Motor neuron (in vitro differentiated cells): Measurements from ENCODE around the gene GRIK1. TPM values are rescaled to one million over a fixed set of nuclear protein-coding genes. Genes with fewer than 3 reads are reported as not detected.
A peak's percentile ranks its signal among the peaks of the same experiment; 100 is the strongest.
"Not testable (repeated sequence)": the region's sequence is repeated elsewhere in the genome, so short reads cannot be mapped to it uniquely, and the experiment has no call there.

Source experiments
- ATAC-seq, 8 experiments: fragments of 200-7000 bp; cut with Tn5 transposase; replicated peaks in 6 of 8; 2 replicates each; pipeline ENCODE4 v1.8.0; 2021; ENCODE audit warnings: mild to moderate bottlenecking in 8 of 8, moderate library complexity in 8 of 8
- H3K27ac ChIP-seq, 2 donors: fragments of 250-450 bp; sonication (Bioruptor Pico); 2 replicates each; pipeline ENCODE4 v1.9.0; 2021; ENCODE audit warnings: antibody characterized with exemption in 2 of 2, mild to moderate bottlenecking in 2 of 2, moderate library complexity in 1 of 2
- H3K4me1 ChIP-seq, 2 donors: fragments of 250-450 bp; sonication (Bioruptor Pico); replicated peaks in 1 of 2; 2 replicates each; pipeline ENCODE4 v1.6.1; 2021; ENCODE audit warnings: antibody characterized with exemption in 2 of 2, mild to moderate bottlenecking in 2 of 2, moderate library complexity in 1 of 2
- H3K4me3 ChIP-seq, 5 donors: fragments of 250-450 bp; sonication (Bioruptor Pico); 2 replicates each; pipeline ENCODE4 v1.9.0; 2021; ENCODE audit warnings: antibody characterized with exemption in 5 of 5, mild to moderate bottlenecking in 5 of 5, moderate library complexity in 4 of 5
- WGBS, 10 experiments: fragments of 450-650 bp; shearing (Covaris generic); methylation state at CpG; one replicate each; pipeline ENCODE4 v1.0.0; 2022; 5-methylcytosine and 5-hydroxymethylcytosine counted together
- in situ Hi-C, 9 experiments: fragments of 400-800 bp; cut with MboI; loops; one replicate each; pipeline ENCODE4 v1.15.0; 2021; ENCODE audit warnings: low sequenced_read_pairs in 9 of 9, low pct_unique_long_range_greater_than_20kb in 2 of 9; ENCODE audit not compliant: unreplicated experiment in 9 of 9
- total RNA-seq, 8 experiments: library from RNA; unstranded; fragments of 300-600 nt; gene quantifications; 2 replicates each; pipeline versions ENCODE4 v1.2.3 to v1.2.4, GENCODE V29; 2022

The GRIK1 gene
- total RNA-seq, 8 experiments from 2014 or later, result 0.15 to 8.7 (median 3.9) TPM

- no peaks in the 10 kb centered on the region for H3K4me1 ChIP-seq
- WGBS, 10 experiments, result 80 to 100% (median 91%) methylated on average over 1 to 3 of the region's 3 CpGs; no CpG with 5 or more reads in 4 of the 10 experiments
Observed at GRCh38 chr21:29606613-29607012, 333.2 kb downstream of the GRIK1 start.

GRCh38 chr21:29605219-29605618 is 334.6 kb downstream of the GRIK1 start:
- not testable (repeated sequence) for H3K4me1 ChIP-seq, H3K4me3 ChIP-seq, H3K27ac ChIP-seq, ATAC-seq
- in situ Hi-C loops, result loop anchor here in 1 of 9 experiments (25.0 kb wide), 1 partner anchor 93 kb away; no protein-coding TSS in a partner anchor
- WGBS, 10 experiments, result 17 to 100% (median 72%) methylated on average over 1 to 3 of the region's 3 CpGs; no CpG with 5 or more reads in 2 of the 10 experiments

More at GRCh38 chr21:29606613-29607012, 333.2 kb downstream of the GRIK1 start:
- Histone ChIP-seq H3K4me3 (no peak overlapping the region), H3K27ac (no peak overlapping the region)
- in situ Hi-C loops, result loop anchor here in 1 of 9 experiments (25.0 kb wide), 1 partner anchor 94 kb away; no protein-coding TSS in a partner anchor
- ATAC-seq, result no peak

- no peak overlapping the region for H3K27ac ChIP-seq
- no peak for ATAC-seq
- H3K4me3 ChIP-seq, result no peak overlapping the region
- in situ Hi-C loops, result loop anchor here in 1 of 9 experiments (25.0 kb wide), 1 partner anchor 92 kb away; no protein-coding TSS in a partner anchor
- WGBS, 10 experiments, result 38 to 76% (median 58%) methylated on average over 2 to 4 of the region's 4 CpGs; no CpG with 5 or more reads in 1 of the 10 experiments
- no peaks in the 10 kb centered on the region for H3K4me1 ChIP-seq
Observed at GRCh38 chr21:29604076-29604475, 335.7 kb downstream of the GRIK1 start.

GRCh38 chr21:29601047-29601446 is 338.7 kb downstream of the GRIK1 start:
- Histone ChIP-seq H3K4me1 (no peaks in the 10 kb centered on the region), H3K4me3 (no peak overlapping the region), H3K27ac (no peak overlapping the region)
- 46 to 100% (median 89%) methylated on average over 1 to 4 of the region's 4 CpGs; no CpG with 5 or more reads in 1 of the 10 experiments for WGBS, 10 experiments
- in situ Hi-C loops, result loop anchor here in 1 of 9 experiments (25.0 kb wide), 1 partner anchor 89 kb away; no protein-coding TSS in a partner anchor
- ATAC-seq, result no peak

GRCh38 chr21:29586696-29587095 is 353.1 kb downstream of the GRIK1 start:
- WGBS, 10 experiments, result 31 to 93% (median 75%) methylated on average over 1 of the region's 1 CpG; no CpG with 5 or more reads in 1 of the 10 experiments
- no peaks in the 10 kb centered on the region for H3K4me1 ChIP-seq
- no peak for ATAC-seq
- in situ Hi-C loops, result no loop called here
- no peak overlapping the region for H3K4me3 ChIP-seq
- no peak overlapping the region for H3K27ac ChIP-seq

GRCh38 chr21:29585462-29585861 is 354.3 kb downstream of the GRIK1 start:
- ATAC-seq, result no peak
- WGBS, 10 experiments, result 40 to 100% (median 81%) methylated on average over 1 to 3 of the region's 3 CpGs; no CpG with 5 or more reads in 3 of the 10 experiments
- in situ Hi-C loops, result no loop called here

GRCh38 chr21:29583424-29583924 is 356.3 kb downstream of the GRIK1 start:
- peak in 3 of 8 experiments; percentile 22 to 66 (median 29) for ATAC-seq
- Histone ChIP-seq H3K4me1 (no peaks in the 10 kb centered on the region), H3K4me3 (no peak overlapping the region), H3K27ac (no peak overlapping the region)
- in situ Hi-C loops, result no loop called here
- 19 to 100% (median 93%) methylated on average over 1 to 2 of the region's 2 CpGs; no CpG with 5 or more reads in 1 of the 10 experiments for WGBS, 10 experiments

More at GRCh38 chr21:29585462-29585861, 354.3 kb downstream of the GRIK1 start:
- H3K27ac ChIP-seq, result no peak overlapping the region
- H3K4me3 ChIP-seq, result no peak overlapping the region
- H3K4me1 ChIP-seq, result no peaks in the 10 kb centered on the region

GRCh38 chr21:29582855-29583254 is 356.9 kb downstream of the GRIK1 start:
- Histone ChIP-seq H3K4me3 (no peak overlapping the region), H3K4me1 (peaks cover 0 to 4% of the 10 kb centered on the region in 2 donors), H3K27ac (no peak overlapping the region)
- 70 to 100% (median 83%) methylated on average over 1 to 4 of the region's 5 CpGs; no CpG with 5 or more reads in 1 of the 10 experiments for WGBS, 10 experiments
- in situ Hi-C loops, result no loop called here
- peak in 2 of 8 experiments; percentile 50 to 59 for ATAC-seq

- 58 to 92% (median 81%) methylated on average over 1 to 5 of the region's 5 CpGs; no CpG with 5 or more reads in 3 of the 10 experiments for WGBS, 10 experiments
- Histone ChIP-seq H3K4me3 (no peak overlapping the region), H3K4me1 (peaks cover 0 to 4% of the 10 kb centered on the region in 2 donors), H3K27ac (no peak overlapping the region)
- in situ Hi-C loops, result no loop called here
- no peak for ATAC-seq
Observed at GRCh38 chr21:29581393-29581792, 358.4 kb downstream of the GRIK1 start.

- WGBS, 10 experiments, result 67 to 100% (median 93%) methylated on average over 1 to 5 of the region's 5 CpGs
- in situ Hi-C loops, result no loop called here
- Histone ChIP-seq H3K4me3 (no peak overlapping the region), H3K4me1 (peaks cover 0 to 4% of the 10 kb centered on the region in 2 donors), H3K27ac (no peak overlapping the region)
- ATAC-seq, result no peak
Observed at GRCh38 chr21:29580732-29581285, 359.0 kb downstream of the GRIK1 start.

GRCh38 chr21:29578306-29578705 is 361.5 kb downstream of the GRIK1 start:
- peak in 1 of 8 experiments; percentile 43 for ATAC-seq
- H3K4me1 ChIP-seq, result peaks cover 0 to 4% of the 10 kb centered on the region in 2 donors
- WGBS, 10 experiments, result 67 to 100% (median 86%) methylated on average over 1 to 7 of the region's 7 CpGs

GRCh38 chr21:29571949-29572348 is 367.8 kb downstream of the GRIK1 start:
- in situ Hi-C loops, result no loop called here
- no peak for ATAC-seq
- WGBS, 10 experiments, result 60 to 100% (median 90%) methylated on average over 3 to 6 of the region's 7 CpGs; no CpG with 5 or more reads in 1 of the 10 experiments
- H3K27ac ChIP-seq, result no peak overlapping the region
- no peak overlapping the region for H3K4me3 ChIP-seq
- H3K4me1 ChIP-seq, result no peaks in the 10 kb centered on the region

More at GRCh38 chr21:29578306-29578705, 361.5 kb downstream of the GRIK1 start:
- Histone ChIP-seq H3K27ac (no peak overlapping the region), H3K4me3 (no peak overlapping the region)
- in situ Hi-C loops, result no loop called here

GRCh38 chr21:29568020-29568697 is 371.6 kb downstream of the GRIK1 start:
- in situ Hi-C loops, result no loop called here
- no peak for ATAC-seq
- H3K4me1 ChIP-seq, result no peaks in the 10 kb centered on the region
- H3K4me3 ChIP-seq, result no peak overlapping the region
- H3K27ac ChIP-seq, result no peak overlapping the region
- 50 to 100% (median 78%) methylated on average over 1 of the region's 1 CpG for WGBS, 10 experiments
